Epidermal melanocyte (primary cell): ENCODE measurements around the gene LEPROT.

Experiments
- DNase-seq: peaks from one replicate; pipeline ENCODE4 v3.0.0; 2011; ENCODE audit warnings: low spot score; ENCODE audit not compliant: insufficient read length

The LEPROT gene

DNA sequence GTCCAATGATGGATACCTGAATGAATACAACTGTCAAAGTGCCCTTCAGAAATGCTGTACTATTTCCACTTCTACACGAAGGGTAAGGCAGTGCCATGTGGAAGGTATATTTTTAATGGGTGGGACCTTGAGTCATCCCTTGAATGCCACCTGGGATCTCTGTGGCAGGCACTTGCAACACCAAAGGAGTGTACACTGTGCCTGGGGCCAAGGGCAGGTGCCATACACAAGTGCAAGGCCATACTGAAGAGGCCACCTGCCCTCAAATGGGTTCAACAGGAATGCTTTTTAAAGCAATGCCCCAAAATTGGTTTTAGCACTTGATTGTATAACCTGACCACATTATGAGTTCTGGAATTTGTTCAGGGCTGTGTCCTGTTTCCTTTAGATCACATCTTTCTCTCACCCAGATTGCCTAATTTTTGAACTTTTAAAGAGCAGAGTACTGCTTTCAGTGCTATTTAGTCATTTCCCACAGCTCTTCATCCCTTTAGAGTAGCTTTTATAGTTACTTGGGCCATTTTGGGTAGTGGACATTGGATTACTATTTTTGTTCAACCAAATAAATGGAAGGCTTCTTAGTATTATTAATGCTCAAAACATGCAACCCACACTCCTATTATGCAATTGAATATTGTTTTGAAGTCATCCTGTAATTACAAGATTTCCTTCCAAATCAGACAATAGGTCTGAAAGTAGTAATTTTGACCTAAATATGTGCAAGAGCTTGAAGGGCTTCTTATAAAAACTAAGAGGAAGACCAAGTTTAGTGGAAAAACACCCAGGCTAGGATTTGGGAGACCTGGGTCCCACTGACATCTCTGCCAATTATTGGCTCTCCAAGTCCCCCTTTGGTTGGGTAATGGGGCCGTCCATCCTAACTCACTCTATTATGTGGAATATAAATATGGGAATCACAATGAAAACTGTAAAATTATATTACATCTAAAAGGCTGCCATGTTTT lies 57.2 kb downstream of the LEPROT start:
- DNase-seq, result no peak

DNA sequence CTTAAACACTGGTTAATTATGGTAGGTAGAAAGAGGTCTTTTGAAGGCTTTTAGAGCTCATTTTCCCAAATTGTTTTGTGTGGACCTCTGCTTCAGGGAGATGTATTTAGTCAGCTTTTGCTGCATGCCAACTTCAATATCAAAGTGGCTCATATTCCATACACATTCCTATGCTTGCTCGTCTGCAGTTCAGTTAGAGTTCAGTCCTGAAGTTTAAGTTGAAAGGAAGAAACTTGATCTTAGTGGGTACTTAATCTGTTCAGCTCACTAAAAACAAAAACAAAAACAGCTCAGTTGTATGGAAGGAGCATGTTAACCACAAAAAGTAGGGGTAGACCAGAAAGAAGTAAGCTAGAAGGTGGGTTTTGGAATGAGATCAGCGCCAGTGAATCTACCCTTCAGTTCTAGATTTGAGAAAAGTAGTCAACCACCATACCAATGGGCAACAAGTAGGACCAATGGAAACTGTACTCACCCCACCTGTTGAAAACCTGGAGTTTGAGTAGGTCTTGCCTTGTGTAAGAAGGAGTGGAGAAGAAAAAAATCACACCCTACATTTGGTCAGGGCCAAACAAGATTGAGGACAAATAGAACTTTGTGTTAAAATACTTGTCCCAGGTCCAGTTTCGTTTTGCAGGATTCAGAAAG lies 58.0 kb downstream of the LEPROT start:
- no peak for DNase-seq

DNA sequence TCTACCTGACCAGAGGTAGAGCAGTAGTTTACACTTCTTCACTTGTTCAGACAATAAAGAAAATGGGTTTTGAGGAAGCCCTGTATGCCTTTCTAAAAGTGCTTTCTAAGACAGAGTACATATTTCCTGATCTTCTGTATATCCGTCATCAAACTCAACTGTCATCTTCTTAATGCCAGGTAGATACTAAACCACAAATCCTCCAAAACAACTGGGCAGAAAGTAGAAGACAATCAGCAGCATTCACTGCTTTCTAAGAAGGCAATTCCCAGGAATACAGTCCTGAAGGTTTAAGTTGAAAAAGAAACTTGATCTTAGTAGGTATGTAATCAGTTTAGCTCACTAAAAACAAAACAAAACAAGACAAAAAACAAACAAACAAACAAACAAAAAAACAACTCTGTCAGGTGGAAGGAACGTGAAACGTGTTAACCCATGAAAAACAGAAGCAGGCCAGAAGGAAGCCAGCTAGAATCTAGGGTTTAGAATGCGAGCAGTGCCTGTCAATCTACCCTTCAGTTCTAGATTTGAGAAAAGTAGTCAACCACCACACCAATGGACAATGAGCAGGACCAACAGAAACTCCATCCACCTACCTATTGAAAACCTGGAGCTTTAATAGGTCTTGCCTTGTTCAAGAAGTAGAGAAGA lies 59.2 kb downstream of the LEPROT start:
- DNase-seq, result no peak

DNA sequence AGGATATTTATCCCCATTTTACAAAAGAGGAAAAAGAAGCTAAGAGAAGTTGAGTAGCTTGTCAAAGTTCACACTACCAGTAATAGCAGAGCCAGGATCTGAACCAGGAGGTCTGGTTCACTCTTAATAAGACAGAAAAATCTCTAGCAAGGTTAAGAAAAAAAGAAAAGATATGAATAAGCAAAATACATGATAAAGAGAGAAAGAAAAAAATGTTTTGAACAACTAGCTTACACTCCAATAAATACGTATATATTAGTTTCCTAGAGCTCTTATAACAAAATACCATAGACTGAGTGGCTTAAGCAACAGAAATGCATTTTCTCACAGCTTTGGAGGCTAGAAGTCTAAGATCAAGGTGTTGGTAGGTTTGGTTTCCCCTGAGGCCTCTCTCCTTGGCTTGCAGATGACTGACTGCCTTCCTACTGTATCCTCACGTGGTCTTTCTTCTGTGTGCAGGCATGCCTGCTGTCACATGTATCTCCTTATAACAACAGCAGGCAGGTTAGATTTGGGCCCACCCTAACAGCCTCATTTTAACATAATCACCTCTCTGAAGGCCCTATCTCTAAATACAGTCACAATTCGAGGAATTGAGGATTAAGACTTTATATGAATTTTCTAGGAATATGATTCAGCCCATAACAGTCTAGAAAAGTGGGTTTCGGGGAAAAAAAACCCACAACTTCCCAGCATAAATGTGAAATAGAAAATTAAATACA lies 60.4 kb downstream of the LEPROT start:
- DNase-seq, result no peak

DNA sequence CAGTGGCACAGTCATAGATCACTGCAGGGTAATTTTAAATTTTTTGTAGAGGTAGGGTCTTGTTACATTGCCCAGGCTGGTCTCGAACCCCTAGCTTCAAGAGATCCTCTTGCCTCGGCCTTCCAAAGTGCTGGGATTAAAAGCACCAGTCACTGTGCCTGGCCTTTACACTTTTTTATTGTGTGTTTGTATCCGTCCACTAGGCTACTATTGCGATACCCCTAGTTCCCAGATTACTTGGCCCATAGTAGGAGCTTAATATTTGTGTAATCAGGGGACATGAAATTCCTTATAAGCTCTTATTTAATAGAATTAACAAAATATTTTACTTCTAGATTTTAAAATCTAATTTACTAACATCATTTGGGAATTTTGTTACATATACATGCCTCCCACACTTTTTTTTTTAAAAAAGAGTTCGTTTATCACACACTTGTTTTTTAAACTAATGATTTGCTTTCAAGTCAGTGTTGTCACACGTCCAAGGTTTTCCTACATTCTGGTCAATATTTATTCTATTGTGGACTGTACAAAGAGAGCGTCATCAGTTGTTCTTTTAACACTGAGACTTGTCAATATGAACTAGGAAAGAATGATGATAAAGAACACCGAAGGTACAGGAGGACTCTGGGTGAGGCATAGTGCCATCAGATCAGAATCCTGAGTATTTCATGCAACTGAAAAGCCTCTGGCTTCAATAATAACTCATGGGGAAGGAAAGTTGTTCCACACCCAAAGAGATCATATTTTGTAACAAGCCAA lies 63.7 kb downstream of the LEPROT start:
- DNase-seq, result no peak
